Esophagus muscularis mucosa (tissue), 4 donors: ENCODE results near the gene DKC1.

ENCODE experiments used
- CTCF ChIP-seq, 3 experiments: fragments of 200-600 bp in 2 of 3; fragments of 450-650 bp in 1 of 3; sonication (generic) in 2 of 3; IDR thresholded peaks; one replicate each; pipeline ENCODE4 v1.5.1; 2017 to 2019; ENCODE audit warnings: antibody characterized with exemption in 3 of 3, mild to moderate bottlenecking in 2 of 3, moderate library complexity in 1 of 3
- EP300 ChIP-seq: sonication (generic); formaldehyde crosslinking; IDR thresholded peaks from one replicate; pipeline ENCODE4 v1.6.1; 2017; ENCODE audit warnings: antibody characterized with exemption
- POLR2A ChIP-seq: fragments of 450-650 bp; IDR thresholded peaks from one replicate; pipeline ENCODE4 v1.6.1; 2017; ENCODE audit warnings: antibody characterized with exemption, moderate library complexity, mild to moderate bottlenecking, low read depth

- no peak for TF ChIP-seq POLR2A
- TF ChIP-seq CTCF (IDR thresholded peaks at IDR 0.05), result no peak
- TF ChIP-seq EP300, result no peak
These were observed 51.1 kb downstream of the DKC1 start for GRCh38 chrX:154813801-154814200.
